Measurements from ENCODE around the gene ESM1. TPM values are rescaled to one million over a fixed set of nuclear protein-coding genes. Genes with fewer than 3 reads are reported as not detected.

The ESM1 gene
- total and polyA plus RNA-seq, 2 of the 8 experiments (the other 6 are each of a cell fraction or from before 2014, with no cell fraction given) = not detected

DNA sequence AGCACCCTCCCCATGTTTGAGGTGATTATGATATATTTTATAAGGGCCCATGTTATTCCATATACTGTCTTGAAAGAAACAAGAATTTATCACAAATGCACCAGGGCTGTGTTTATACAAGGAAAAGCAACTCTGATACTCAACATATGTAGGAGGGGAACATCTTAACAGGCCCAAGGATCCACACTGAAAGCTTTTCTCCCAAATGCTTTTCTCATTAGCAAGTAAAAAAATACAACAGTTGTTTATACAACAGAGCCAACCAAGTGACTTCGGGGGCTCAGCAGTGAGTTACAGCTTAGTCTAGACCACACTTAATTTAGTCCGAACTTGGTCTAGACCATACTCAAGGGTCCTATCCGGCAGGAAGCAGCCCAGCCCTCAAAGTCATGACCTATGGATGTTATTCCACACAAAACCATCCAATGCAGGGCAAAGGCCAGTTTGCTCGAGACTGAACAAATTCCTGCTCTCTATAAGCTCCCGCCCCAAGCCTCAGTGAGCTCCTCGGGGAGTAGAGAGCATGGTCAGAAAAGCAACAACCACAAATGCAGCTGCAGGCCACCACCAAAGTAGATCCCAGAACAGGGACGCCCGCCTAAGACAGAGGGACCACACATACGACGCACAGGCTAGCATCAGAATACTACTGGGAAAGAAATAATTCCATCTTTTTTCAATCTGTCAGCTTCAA is 45.4 kb upstream of the ESM1 start:
- WGBS, 2 experiments (ENCODE audit: extremely low coverage in 1 of 2, insufficient coverage in 1 of 2, insufficient read length in 1 of 2, insufficient replicate concordance in 2 of 2, low coverage in 1 of 2, low lambda C conversion rate in 2 of 2, missing lambda C conversion rate in 1 of 2) = 76% methylated on average over 10 of the region's 10 CpGs; no CpG with 5 or more reads in 1 of the 2 experiments
- no peak overlapping the region for H3K4ac ChIP-seq (replicated peaks; ENCODE audit: insufficient read length, low read depth, low read length)

More for the DNA sequence above, 45.4 kb upstream of the ESM1 start:
- Histone ChIP-seq H3K14ac (ENCODE audit: insufficient read length) (no peak overlapping the region), H4K5ac (ENCODE audit: insufficient read length, low read depth, low read length) (no peak overlapping the region), H3K23ac (ENCODE audit: insufficient read length) (no peak overlapping the region), H3K79me1 (ENCODE audit: low read depth, low read length) (no peaks in the 10 kb centered on the region), H4K8ac (ENCODE audit: extremely low read depth, insufficient read depth, low read length) (no peak overlapping the region), H3K18ac (ENCODE audit: extremely low read depth, low read length) (no peak overlapping the region), H3K9me3 (ENCODE audit: insufficient read depth in 2 of 2, low read depth in 1 of 2, low read length in 1 of 2) (no peaks in the 10 kb centered on the region), H3K56ac (replicated peaks; ENCODE audit: insufficient read length, low read depth, low read length) (no peak overlapping the region), H2BK15ac (ENCODE audit: low read length) (0 out of 2 replicates have a peak overlapping the region, but pooled peaks have one; percentile 65), H3K4me2 (ENCODE audit: insufficient read depth in 1 of 2, low read depth in 2 of 2, low read length in 2 of 2) (no peak overlapping the region), H3K9ac (replicated peaks in 1 of 4; ENCODE audit: extremely low read depth in 1 of 4, low read depth in 3 of 4, low read length in 3 of 4) (no peak overlapping the region), H3K4me1 (replicated peaks in 1 of 4; ENCODE audit: control insufficient read depth in 3 of 4, insufficient read depth in 4 of 4, low read length in 3 of 4) (peaks cover 0 to 6% (median 0%) of the 10 kb centered on the region in 4 experiments; a peak in 1 of 7 replicates), H2BK120ac (replicated peaks; ENCODE audit: low read depth, low read length) (no peak overlapping the region), H2AK5ac (ENCODE audit: low read depth, low read length) (no peak overlapping the region), H3K4me3 (ENCODE audit: extremely low read depth in 1 of 4, insufficient read depth in 2 of 4, low read depth in 3 of 4, low read length in 4 of 4) (no peak overlapping the region), H4K91ac (replicated peaks; ENCODE audit: insufficient read length, low read length) (no peak overlapping the region), H2BK5ac (ENCODE audit: low read depth, low read length) (no peak overlapping the region), H3K23me2 (ENCODE audit: low read depth, low read length) (no peaks in the 10 kb centered on the region), H3K27me3 (replicated peaks in 1 of 4; ENCODE audit: control insufficient read depth in 3 of 4, extremely low read depth in 1 of 4, insufficient read depth in 3 of 4, low read length in 3 of 4) (no peaks in the 10 kb centered on the region), H3K79me2 (ENCODE audit: control insufficient read depth in 1 of 2, insufficient read depth in 2 of 2, low read length in 2 of 2) (no peaks in the 10 kb centered on the region), H2BK20ac (ENCODE audit: low read length) (no peak overlapping the region), H2AFZ (ENCODE audit: low read length) (no peak overlapping the region), H3K36me3 (ENCODE audit: control insufficient read depth in 2 of 4, insufficient read depth in 4 of 4, low read length in 3 of 4) (no peaks in the 10 kb centered on the region), H2BK12ac (ENCODE audit: low read depth, low read length) (no peak overlapping the region), H3K27ac (ENCODE audit: low read depth, low read length) (no peak overlapping the region), H4K20me1 (replicated peaks in 1 of 2; ENCODE audit: control insufficient read depth in 1 of 2, insufficient read depth in 2 of 2, low read length in 2 of 2) (no peaks in the 10 kb centered on the region)
- POLR2A ChIA-PET (ENCODE audit: partially characterized antibody) = no interaction called here
- CTCF ChIA-PET (ENCODE audit: partially characterized antibody) = interaction anchor here (0.9 kb wide), 1 partner anchor 86 kb away, joined by 4 read pairs; no protein-coding TSS in a partner anchor
- no peak for DNase-seq (ENCODE audit: low read depth in 1 of 2, low spot score in 2 of 2)
- no peak for FAIRE-seq

All from H1 (cell line).